ENCODE measurements around the gene OGFOD2.

Gene OGFOD2

GRCh38 chr12:122944605-122945592, 30.1 kb upstream of the OGFOD2 start:
- no peak overlapping the region for H3K4me3 ChIP-seq (ENCODE audit: control insufficient read depth, low read depth, low read length)
- no peak for DNase-seq (ENCODE audit: low read depth)
- no peak for TF ChIP-seq CTCF (IDR thresholded peaks at IDR 0.05; ENCODE audit: control insufficient read depth, insufficient read depth, low read depth, low read length, missing control alignments)

DNA sequence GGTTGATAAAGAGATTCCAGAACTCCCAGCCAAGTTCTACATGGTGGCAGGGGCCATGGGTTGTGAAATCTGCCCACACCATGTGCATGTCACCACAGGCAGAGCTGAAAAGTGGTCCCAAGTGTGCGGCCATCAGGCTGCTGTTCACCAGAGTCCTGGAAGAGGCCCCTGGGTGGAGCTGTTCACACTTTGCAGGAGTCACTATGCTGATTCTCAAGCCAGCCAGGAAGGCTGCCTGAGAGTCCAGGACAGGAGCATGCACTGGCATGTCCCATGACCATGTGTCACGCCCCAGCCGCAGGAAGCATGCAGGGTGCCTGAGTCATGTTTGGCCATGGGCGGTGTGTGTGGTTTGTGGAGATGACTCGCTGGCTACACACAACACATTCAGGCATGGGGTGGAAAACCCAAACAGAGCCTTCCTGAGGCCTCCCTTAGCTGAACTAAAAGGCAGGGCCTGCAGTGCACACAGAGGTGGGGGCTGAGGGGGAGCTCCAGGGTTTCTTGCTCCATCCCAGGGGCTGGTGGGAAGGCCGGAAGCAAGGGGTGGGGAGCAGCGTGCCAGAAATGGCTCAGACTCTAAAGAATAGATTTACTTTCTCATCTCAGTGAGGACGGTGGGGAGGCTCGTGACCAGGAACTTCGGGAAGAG, 28.2 kb upstream of the OGFOD2 start:
- TF ChIP-seq CTCF (IDR thresholded peaks at IDR 0.05; ENCODE audit: control insufficient read depth, insufficient read depth, low read depth, low read length, missing control alignments): peak; percentile 66
- H3K4me3 ChIP-seq (ENCODE audit: control insufficient read depth, low read depth, low read length): no peak overlapping the region
- DNase-seq (ENCODE audit: low read depth): peak; percentile 96

- no peak for TF ChIP-seq CTCF (IDR thresholded peaks at IDR 0.05; ENCODE audit: control insufficient read depth, insufficient read depth, low read depth, low read length, missing control alignments)
- H3K4me3 ChIP-seq (ENCODE audit: control insufficient read depth, low read depth, low read length): no peak overlapping the region
- no peak for DNase-seq (ENCODE audit: low read depth)
These were observed 27.7 kb upstream of the OGFOD2 start for GRCh38 chr12:122947352-122947792.

GRCh38 chr12:122948605-122949004, 26.4 kb upstream of the OGFOD2 start:
- TF ChIP-seq CTCF (IDR thresholded peaks at IDR 0.05; ENCODE audit: control insufficient read depth, insufficient read depth, low read depth, low read length, missing control alignments): no peak
- no peak for DNase-seq (ENCODE audit: low read depth)
- H3K4me3 ChIP-seq (ENCODE audit: control insufficient read depth, low read depth, low read length): no peak overlapping the region

- no peak for DNase-seq (ENCODE audit: low read depth)
- TF ChIP-seq CTCF (IDR thresholded peaks at IDR 0.05; ENCODE audit: control insufficient read depth, insufficient read depth, low read depth, low read length, missing control alignments): no peak
- H3K4me3 ChIP-seq (ENCODE audit: control insufficient read depth, low read depth, low read length): no peak overlapping the region
These were observed 25.6 kb upstream of the OGFOD2 start for GRCh38 chr12:122949405-122949804.

DNA sequence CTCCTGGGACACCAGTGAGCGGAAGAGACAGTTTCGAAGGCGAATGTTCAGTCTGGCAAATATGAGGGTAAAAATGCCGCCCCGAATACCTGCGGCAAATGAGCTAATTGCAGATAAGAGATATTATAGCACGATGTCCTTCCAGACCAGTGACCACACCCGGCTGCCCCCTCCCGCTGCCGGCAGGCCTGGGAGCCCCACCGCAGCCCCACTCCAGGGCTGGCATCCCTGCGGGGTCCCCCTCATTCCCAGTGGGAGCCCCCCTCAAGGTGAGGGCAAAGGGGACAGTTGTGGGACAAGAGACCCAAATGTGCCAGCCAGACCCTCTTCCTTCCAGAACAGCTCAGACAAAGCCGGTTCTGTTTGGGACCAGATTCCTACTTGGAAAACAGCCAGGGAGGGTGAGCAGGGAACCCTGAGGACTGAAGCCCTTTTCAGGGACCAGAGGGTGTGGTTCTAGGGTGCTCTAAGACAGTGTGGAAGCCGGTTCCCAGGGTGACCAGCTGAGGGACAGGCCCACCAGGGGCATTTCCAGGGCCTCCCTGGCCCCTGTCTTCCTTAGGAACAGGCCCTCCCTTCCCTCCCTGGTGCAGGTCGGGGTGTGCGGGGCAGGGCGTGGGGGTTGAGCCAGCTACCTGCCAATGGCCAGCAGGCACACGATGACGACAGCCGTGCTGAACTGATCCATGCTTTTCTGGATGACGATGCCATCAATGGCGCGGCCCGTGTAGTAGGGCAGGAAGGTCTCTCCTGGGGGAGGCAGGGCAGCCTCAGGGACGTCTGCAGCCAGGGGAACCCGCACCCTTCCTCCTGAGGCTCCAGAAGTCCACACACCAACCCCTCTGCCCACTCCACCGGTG, 25.0 kb upstream of the OGFOD2 start:
- no peak overlapping the region for H3K4me3 ChIP-seq (ENCODE audit: control insufficient read depth, low read depth, low read length)
- no peak for TF ChIP-seq CTCF (IDR thresholded peaks at IDR 0.05; ENCODE audit: control insufficient read depth, insufficient read depth, low read depth, low read length, missing control alignments)
- no peak for DNase-seq (ENCODE audit: low read depth)

All from AG09309 (cell line).